MCF 10A (cell line): ENCODE data around the gene TRIM52. TPM values are rescaled to one million over a fixed set of nuclear protein-coding genes. Genes with fewer than 3 reads are reported as not detected.
A peak's percentile ranks its signal among the peaks of the same experiment; 100 is the strongest.

Experiments
- BruUV-seq: library from RNA; stranded (reverse); fragments of 400-500 nt; replicated peaks from 2 replicates; lab custom pipeline; 2021; lab: Mats Ljungman, UMichigan
- CTCF ChIA-PET: fragments of 300-600 bp; sonication (Branson Sonifier 250); formaldehyde crosslinking; extraction: SDS; loops from one replicate; lab custom pipeline; 2021; ENCODE audit warnings: antibody characterized with exemption, inconsistent platforms; lab: Yijun Ruan, JAX
- POLR2A ChIA-PET: fragments of 300-600, 350-650 bp; sonication (Branson Sonifier 250); formaldehyde crosslinking; extraction: SDS; loops from one replicate; lab custom pipeline; 2020; ENCODE audit warnings: antibody characterized with exemption, inconsistent platforms; lab: Yijun Ruan, JAX
- DNase-seq: peaks from one replicate; pipeline ENCODE4 v3.0.0-alpha.2; 2018; ENCODE audit not compliant: unreplicated experiment
- H3K27ac Mint-ChIP-seq: one replicate; pipeline ENCODE4 v1.8.0; 2022; ENCODE audit warnings: mild to moderate bottlenecking, low read depth, mixed read lengths; ENCODE audit not compliant: unreplicated experiment
- H3K27me3 Mint-ChIP-seq: one replicate; pipeline ENCODE4 v1.8.0; 2022; ENCODE audit warnings: mixed read lengths; ENCODE audit not compliant: insufficient read depth, unreplicated experiment
- H3K36me3 Mint-ChIP-seq: one replicate; pipeline ENCODE4 v1.8.0; 2022; ENCODE audit warnings: mild to moderate bottlenecking, moderate library complexity, mixed read lengths; ENCODE audit not compliant: insufficient read depth, unreplicated experiment
- H3K4me1 Mint-ChIP-seq: one replicate; pipeline ENCODE4 v1.8.0; 2022; ENCODE audit warnings: mixed read lengths; ENCODE audit not compliant: insufficient read depth, unreplicated experiment
- H3K4me3 Mint-ChIP-seq: one replicate; pipeline ENCODE4 v1.8.0; 2022; ENCODE audit warnings: mild to moderate bottlenecking, moderate library complexity, mixed read lengths; ENCODE audit not compliant: unreplicated experiment
- H3K9me3 Mint-ChIP-seq: one replicate; pipeline ENCODE4 v1.8.0; 2022; ENCODE audit warnings: mixed read lengths; ENCODE audit not compliant: unreplicated experiment
- intact Hi-C: fragments of 100-400 bp; cut with micrococcal nuclease; formaldehyde crosslinking; loops from 2 replicates; pipeline ENCODE4 v1.14.1; 2022
- total RNA-seq: library from RNA; stranded (reverse); gene quantifications from 2 replicates; pipeline ENCODE4 v1.2.3, GENCODE V29; 2022
- TF ChIP-seq, protein P1 (sequence below): fragments of 200-600 bp; IDR thresholded peaks from one replicate; pipeline ENCODE4 v1.8.0; 2022; ENCODE audit warnings: antibody characterized with exemption, mild to moderate bottlenecking; ENCODE audit not compliant: unreplicated experiment

The TRIM52 gene
- total RNA-seq, 1 experiment from 2014 or later, result 12.5 TPM

DNA sequence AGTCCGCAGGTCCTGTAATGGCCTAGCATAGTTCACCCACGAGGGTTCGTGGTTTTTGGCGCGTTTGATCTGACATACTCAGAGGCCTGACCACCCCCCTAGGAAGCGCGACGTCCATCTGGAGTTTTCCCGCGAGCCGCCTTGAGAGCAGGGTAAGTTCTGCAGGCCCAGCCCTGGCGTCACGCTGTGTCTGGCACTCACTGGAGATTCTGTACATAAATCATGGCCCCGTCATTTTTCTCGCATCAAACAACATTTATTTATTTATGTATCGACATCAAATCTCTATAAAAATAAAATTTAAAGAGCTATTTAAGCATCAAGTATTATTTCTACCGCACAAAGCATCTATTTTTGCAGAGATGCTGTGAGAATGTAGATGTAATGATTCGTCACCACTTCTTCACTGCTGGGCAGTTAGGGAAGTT, 38.3 kb downstream of the TRIM52 start:
- DNase-seq, result no peak
- POLR2A ChIA-PET, result interaction anchor here (0.6 to 11.0 kb wide), 24 partner anchors 8 to 422 kb away, joined by 3 to 374 read pairs (median 4); partner anchors contain the start of genes MGAT1, RACK1, TRIM52 and TRIM7
- H3K36me3 Mint-ChIP-seq, result peaks cover 49% of the 10 kb centered on the region
- TF ChIP-seq, protein P1, sequence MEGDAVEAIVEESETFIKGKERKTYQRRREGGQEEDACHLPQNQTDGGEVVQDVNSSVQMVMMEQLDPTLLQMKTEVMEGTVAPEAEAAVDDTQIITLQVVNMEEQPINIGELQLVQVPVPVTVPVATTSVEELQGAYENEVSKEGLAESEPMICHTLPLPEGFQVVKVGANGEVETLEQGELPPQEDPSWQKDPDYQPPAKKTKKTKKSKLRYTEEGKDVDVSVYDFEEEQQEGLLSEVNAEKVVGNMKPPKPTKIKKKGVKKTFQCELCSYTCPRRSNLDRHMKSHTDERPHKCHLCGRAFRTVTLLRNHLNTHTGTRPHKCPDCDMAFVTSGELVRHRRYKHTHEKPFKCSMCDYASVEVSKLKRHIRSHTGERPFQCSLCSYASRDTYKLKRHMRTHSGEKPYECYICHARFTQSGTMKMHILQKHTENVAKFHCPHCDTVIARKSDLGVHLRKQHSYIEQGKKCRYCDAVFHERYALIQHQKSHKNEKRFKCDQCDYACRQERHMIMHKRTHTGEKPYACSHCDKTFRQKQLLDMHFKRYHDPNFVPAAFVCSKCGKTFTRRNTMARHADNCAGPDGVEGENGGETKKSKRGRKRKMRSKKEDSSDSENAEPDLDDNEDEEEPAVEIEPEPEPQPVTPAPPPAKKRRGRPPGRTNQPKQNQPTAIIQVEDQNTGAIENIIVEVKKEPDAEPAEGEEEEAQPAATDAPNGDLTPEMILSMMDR, result no peak
- peak overlapping the region; percentile 91 for H3K27ac Mint-ChIP-seq
- no peaks in the 10 kb centered on the region for H3K27me3 Mint-ChIP-seq
- intact Hi-C loops, result loop anchor here (1.0 to 2.0 kb wide), 6 partner anchors 15 to 64 kb away; partner anchors contain the start of gene TRIM52
- BruUV-seq, result no TSS peak
- CTCF ChIA-PET, result interaction anchor here (0.6 to 1.6 kb wide), 4 partner anchors 12 to 38 kb away, joined by 3 to 5 read pairs (median 4); no protein-coding TSS in a partner anchor
- peaks cover 28% of the 10 kb centered on the region for H3K4me1 Mint-ChIP-seq
- peak overlapping the region; percentile 91 for H3K4me3 Mint-ChIP-seq
- no peaks in the 10 kb centered on the region for H3K9me3 Mint-ChIP-seq

DNA sequence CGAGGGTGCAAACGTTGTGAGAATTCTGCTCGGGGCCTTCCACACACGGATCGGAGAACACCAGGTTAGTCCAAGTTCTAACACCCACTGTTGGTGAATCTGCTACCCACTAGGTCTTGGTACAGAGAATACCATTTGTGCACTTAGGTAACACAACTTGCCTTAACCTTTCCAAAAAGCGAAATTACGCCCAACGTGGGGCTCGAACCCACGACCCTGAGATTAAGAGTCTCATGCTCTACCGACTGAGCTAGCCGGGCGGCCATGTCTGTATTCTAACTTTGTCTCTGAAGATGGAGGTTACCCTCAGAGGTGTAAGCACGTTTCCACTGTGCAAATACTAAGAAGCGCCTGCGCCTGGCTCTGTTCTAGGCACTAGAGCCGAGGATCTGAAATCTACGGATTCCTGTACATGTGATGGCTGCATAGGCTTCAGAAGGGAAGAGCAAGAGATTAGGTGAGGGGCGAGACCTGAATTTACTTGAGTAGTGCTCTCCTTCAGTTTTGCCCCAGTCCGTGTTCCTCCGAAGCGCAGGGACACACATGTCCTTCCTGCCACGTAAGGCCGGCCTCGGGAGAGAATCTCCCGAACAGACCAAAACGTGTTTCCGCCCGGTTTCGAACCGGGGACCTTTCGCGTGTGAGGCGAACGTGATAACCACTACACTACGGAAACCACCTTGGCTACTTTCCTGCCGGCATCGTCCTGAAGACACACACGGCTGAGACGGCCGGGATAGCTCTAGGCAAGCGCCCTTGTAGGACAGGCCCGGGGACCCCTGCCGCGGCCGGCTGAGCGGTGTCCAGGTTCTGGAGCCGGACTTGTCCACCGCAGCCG, 38.9 kb downstream of the TRIM52 start:
- TSS peak; percentile 70 for BruUV-seq
- ChIA-PET POLR2A (interaction anchor here (0.6 to 11.0 kb wide), 23 partner anchors 7 to 421 kb away, joined by 3 to 374 read pairs (median 5); partner anchors contain the start of genes MGAT1, RACK1, TRIM52 and TRIM7), CTCF (interaction anchor here (0.5 to 1.6 kb wide), 3 partner anchors 15 to 29 kb away, joined by 3 to 5 read pairs (median 4); no protein-coding TSS in a partner anchor)
- TF ChIP-seq, protein P1, result no peak
- Mint-ChIP-seq H3K9me3 (no peaks in the 10 kb centered on the region), H3K27ac (peak overlapping the region; percentile 91), H3K36me3 (peaks cover 44% of the 10 kb centered on the region), H3K4me1 (peaks cover 32% of the 10 kb centered on the region), H3K27me3 (no peaks in the 10 kb centered on the region), H3K4me3 (peak overlapping the region; percentile 91)
- peak; percentile 98 for DNase-seq
- intact Hi-C loops, result loop anchor here (1.0 to 2.0 kb wide), 5 partner anchors 15 to 63 kb away; partner anchors contain the start of gene TRIM52

DNA sequence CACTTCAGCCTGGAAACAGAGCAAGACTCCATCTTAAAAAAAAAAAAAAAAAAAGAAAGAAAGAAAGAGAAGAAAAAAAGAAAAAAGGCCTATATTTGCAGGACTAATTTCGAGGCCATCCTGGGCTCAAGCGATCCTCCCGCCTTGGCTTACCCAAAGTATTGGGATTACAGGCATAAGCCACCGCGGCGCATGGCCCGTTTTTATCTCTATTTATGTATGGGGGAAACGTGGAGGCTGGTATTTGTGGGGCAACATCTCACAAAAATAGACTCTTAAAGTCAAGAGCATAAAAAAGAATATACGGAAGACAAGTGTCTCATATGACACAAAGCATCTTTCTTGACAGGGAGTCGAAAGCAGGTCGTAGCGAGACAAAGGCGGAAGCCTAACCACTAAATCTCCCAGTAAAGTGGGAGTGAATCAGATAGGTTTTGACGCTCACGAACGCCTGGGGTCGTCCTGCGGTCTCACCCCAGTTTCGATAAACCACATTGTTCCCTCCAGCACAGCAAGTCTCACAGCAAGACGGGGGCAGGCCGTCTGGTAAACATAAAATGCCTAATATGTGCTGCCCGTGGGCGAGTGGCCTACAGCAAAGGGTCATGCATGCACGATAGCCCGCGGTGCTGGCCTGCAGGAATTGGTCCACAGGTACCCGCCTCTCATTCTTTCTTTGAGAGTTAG, 39.7 kb downstream of the TRIM52 start:
- POLR2A ChIA-PET, result interaction anchor here (0.8 to 11.0 kb wide), 11 partner anchors 11 to 410 kb away, joined by 3 to 374 read pairs (median 8); partner anchors contain the start of genes RACK1, TRIM52, TRIM7 and ZFP62
- Mint-ChIP-seq H3K9me3 (no peaks in the 10 kb centered on the region), H3K27ac (peak overlapping the region; percentile 91), H3K36me3 (peaks cover 38% of the 10 kb centered on the region), H3K27me3 (no peaks in the 10 kb centered on the region), H3K4me1 (peaks cover 36% of the 10 kb centered on the region), H3K4me3 (peak overlapping the region; percentile 91)
- CTCF ChIA-PET, result interaction anchor here (0.6 to 1.6 kb wide), 2 partner anchors 15 to 121 kb away, joined by 3 to 5 read pairs; no protein-coding TSS in a partner anchor
- BruUV-seq, result no TSS peak
- TF ChIP-seq, protein P1, result no peak
- intact Hi-C loops, result no loop called here
- DNase-seq, result no peak
